ENCODE measurements around the gene LCLAT1. TPM values are rescaled to one million over a fixed set of nuclear protein-coding genes. Genes with fewer than 3 reads are reported as not detected.
"Not testable (repeated sequence)": the region's sequence is repeated elsewhere in the genome, so short reads cannot be mapped to it uniquely, and the experiment has no call there.

LCLAT1 gene
- total RNA-seq, 1 donor from 2014 or later: 39.9 TPM

DNA sequence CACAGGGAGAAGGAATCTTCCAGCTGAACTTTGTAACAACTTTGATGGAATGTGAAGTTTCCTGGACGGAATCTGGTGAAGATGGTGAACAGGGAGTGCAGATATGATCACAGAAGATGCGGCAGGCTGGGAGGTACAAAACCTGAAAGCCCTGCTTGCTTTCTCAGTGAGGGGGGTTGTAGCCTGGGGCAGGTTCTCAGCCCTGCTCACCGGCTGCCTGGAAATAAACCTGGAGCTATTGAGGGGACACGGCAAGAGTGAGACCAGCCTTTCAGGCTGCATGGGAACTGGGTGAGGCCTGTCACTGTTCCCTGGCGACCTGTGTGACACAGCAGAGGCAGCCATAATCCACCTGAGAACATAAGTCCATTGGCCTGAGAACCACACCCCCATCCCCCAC lies 174.8 kb downstream of the LCLAT1 start:
- intact Hi-C loops (cut with DNase I): no loop called here
- no peak for DNase-seq (ENCODE audit: low spot score)

DNA sequence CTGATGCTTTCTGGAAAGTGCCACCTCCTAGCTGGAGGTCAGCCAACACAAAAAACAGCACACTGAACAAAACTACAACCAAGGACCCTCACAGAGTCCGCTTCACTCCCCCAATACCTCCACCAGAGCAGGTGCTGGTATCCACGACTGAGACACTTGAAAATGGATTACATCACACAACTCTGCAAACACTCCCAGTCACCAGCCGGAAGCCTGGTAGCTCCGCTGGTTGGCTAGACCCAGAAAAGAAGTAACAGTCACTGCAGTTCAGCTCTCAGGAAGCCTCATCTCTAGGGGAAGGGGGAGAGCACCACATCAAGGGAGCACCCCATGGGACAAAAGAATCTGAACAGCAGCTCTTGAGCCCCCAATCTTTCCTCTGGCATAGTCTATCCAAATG lies 175.4 kb downstream of the LCLAT1 start:
- no peak for DNase-seq (ENCODE audit: low spot score)
- intact Hi-C loops (cut with DNase I): no loop called here

DNA sequence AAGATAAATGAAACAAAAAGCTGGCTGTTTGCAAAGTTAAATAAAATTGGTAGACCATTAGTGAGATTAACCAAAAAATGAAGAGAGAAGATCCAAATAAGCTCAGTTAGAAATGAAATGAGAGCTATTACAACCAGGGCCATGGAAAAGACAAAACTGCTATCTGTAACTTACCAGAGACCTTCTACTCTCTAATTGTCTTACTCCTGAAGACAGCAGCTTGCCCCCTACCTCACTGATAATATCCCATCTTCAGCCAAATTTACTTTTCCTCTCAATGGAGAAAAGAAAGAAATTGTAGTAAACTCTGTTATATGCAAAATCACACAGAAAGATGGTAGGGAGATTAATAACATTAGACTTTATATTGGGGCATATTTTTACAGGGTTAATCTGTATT lies 178.2 kb downstream of the LCLAT1 start:
- intact Hi-C loops (cut with DNase I): no loop called here
- DNase-seq (ENCODE audit: low spot score): no peak

DNA sequence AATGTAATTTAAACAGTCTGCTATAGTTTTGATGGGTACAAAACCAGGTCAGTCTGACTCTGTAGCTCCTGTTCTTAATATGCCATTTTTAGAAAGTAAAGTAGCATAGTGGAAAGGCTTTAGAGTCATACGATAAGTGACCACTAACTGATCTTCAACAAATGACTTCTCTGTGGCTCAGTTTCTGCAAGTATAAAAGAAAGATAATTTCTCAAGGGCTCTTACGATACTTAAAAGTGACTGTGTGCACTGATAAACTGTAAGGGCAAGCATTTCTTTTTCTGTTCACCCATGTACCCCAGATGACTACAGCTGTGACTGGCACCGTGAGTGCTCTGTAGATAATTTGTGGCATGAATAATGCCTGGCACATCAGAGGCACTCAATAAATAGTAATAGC lies 178.7 kb downstream of the LCLAT1 start:
- intact Hi-C loops (cut with DNase I): no loop called here
- no peak for DNase-seq (ENCODE audit: low spot score)

DNA sequence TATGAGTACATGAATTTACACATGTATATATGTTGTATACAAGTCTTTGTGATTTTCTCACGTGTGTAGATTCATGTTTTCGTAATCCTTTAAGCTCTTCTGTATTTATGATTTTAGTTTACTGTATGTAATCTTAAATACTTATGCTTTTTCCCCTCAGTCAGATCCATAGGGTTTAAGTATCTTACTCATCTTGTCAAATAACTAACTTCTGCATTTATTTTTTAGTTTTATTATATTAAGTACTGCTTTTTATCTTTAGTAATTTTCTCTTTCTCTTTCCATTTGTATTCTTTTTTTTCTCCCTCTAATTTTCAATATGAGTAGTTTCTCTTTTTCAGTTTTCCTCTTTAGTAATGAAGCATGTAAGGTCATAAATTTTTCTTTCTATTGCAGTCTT lies 179.4 kb downstream of the LCLAT1 start:
- intact Hi-C loops (cut with DNase I): no loop called here
- DNase-seq (ENCODE audit: low spot score): no peak

- intact Hi-C loops (cut with DNase I): no loop called here
Measured at GRCh38 chr2:30627151-30627550, 180.1 kb downstream of the LCLAT1 start.

GRCh38 chr2:30628341-30628740 lies 181.3 kb downstream of the LCLAT1 start:
- intact Hi-C loops (cut with DNase I): no loop called here
- DNase-seq (ENCODE audit: low spot score): no peak

More at GRCh38 chr2:30627151-30627550, 180.1 kb downstream of the LCLAT1 start:
- no peak for DNase-seq (ENCODE audit: low spot score)

DNA sequence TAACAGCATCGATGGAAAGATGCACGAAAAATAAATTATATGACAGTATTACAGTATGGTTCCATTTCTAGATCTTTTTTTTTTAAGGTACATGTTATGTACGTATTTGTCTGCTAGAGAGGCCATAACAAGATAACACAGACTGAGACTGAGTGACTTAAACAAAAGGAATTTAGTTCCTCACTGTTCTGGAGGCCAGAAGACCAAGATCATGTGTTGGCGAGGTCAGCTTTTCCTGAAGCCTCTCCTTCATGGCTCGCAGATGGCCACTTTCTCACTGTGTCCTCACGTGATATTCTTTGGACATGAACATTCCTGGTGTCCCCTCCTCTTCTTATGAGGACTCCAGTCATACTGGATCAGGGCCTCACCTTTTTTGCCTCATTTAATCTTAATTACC lies 182.8 kb downstream of the LCLAT1 start:
- intact Hi-C loops (cut with DNase I): no loop called here
- no peak for DNase-seq (ENCODE audit: low spot score)

- no peak for DNase-seq (ENCODE audit: low spot score)
- intact Hi-C loops (cut with DNase I): no loop called here
Measured at GRCh38 chr2:30631051-30631671, 184.1 kb downstream of the LCLAT1 start.

DNA sequence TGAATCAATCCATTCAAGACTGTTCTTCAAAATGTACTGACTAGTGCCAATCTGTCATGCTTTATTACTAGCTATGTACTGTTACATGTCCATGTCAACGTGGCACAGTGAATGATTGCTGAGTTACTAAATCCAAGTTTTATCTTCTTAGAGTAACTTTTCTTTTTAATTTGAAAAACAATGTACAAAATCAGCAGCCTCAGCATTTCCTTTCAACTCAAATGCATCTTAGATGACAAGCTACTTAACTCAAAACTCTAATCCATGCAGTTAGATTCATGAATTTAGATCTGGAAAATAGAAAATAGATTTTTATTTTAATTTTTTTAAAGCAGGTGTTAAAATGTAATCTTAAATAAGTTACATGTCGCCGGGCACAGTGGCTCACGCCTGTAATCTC lies 186.0 kb downstream of the LCLAT1 start:
- DNase-seq (ENCODE audit: low spot score): no peak
- intact Hi-C loops (cut with DNase I): no loop called here

GRCh38 chr2:30636311-30636710 lies 189.3 kb downstream of the LCLAT1 start:
- intact Hi-C loops (cut with DNase I): no loop called here
- DNase-seq (ENCODE audit: low spot score): no peak

DNA sequence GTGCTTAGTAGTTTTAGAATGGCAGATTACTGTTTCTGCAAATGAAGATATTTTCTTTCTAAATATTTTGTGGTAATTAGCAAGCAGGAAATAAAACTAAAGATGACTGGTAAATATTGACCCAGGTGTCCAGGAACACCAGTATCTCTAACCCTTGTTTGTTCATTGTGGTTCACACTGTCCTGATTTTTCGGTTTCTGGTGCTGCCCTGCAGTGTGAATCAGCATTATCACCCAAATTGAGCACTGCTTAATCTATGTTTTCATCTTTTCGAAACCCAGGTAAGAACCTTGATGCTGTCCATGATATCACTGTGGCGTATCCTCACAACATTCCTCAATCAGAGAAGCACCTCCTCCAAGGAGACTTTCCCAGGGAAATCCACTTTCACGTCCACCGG lies 192.8 kb downstream of the LCLAT1 start:
- intact Hi-C loops (cut with DNase I): no loop called here
- DNase-seq (ENCODE audit: low spot score): no peak

- intact Hi-C loops (cut with DNase I): no loop called here
- DNase-seq (ENCODE audit: low spot score): no peak
Measured at GRCh38 chr2:30641765-30642345, 194.8 kb downstream of the LCLAT1 start.

DNA sequence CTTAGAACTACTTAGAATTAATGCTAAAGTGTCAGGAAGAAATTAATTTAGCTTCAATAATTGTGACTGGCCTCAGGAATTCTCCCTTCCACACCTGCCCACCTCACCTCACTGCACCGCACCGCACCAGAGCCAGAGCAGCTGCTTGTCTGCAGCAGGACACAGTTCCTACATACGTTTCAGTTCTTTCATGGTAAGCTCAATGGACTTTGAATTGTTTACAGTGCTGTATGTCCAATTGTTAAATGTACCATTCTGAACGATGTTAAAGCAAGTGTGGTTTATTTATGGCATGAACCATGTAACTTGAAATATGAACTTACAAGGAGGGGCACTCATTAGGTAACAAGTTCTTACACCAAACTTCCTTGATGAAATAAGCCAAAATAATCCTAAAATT lies 196.0 kb downstream of the LCLAT1 start:
- intact Hi-C loops (cut with DNase I); DNase-seq (ENCODE audit: low spot score): not testable (repeated sequence)

DNA sequence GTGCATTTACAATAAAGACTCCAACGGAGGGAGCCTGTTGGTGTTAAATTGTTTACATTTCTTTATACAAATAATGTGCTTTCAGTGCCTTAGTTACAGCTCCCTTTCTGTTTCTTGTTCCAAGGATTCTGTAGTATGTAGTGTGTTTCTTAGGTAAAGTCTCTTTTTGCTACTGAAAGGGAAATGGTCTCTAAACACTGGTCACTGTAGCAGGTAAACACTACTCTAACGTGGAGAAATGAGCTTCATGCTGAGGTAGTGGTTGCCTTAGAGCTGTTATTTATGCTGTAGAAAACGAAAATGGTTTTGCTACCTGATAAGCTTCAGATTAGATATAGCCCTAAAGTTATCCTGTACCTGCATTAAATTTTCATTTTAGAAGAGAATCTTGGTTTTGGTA lies 196.6 kb downstream of the LCLAT1 start:
- DNase-seq (ENCODE audit: low spot score): no peak
- intact Hi-C loops (cut with DNase I): no loop called here

DNA sequence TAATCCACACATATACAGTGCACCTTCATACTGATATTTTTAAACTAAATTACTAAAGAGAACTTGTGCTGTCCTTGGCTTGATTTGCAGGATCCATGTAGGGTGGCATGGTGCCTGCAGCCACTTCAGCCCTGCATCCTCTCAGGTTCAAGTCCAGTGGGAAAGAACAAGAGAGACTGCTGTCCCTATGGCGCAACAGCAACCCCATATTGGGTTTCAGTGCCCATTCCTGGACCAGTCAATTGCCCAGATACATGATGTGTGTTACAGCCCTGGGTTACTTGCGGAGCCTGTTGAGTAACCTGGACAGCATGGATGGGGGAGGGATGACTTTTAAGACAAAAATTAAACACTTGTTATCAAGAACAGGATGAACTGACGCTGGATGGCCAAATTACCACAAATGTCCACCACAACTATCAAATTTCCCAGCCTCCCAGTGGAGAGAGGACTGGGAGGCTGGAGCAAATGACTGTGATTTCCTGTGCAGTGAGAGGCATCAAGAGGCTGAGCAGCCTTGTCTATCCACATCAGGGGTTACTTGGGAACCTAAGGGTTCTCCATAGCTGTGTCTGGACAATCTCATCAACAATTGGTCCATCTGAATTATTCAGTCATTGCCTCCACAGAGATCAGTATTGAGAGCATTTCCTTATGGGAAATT lies 198.2 kb downstream of the LCLAT1 start:
- intact Hi-C loops (cut with DNase I): no loop called here
- DNase-seq (ENCODE audit: low spot score): no peak

- intact Hi-C loops (cut with DNase I): no loop called here
- no peak for DNase-seq (ENCODE audit: low spot score)
Measured at GRCh38 chr2:30645745-30646119, 198.7 kb downstream of the LCLAT1 start.

- no peak for DNase-seq (ENCODE audit: low spot score)
- intact Hi-C loops (cut with DNase I): no loop called here
Measured at GRCh38 chr2:30647752-30648457, 200.9 kb downstream of the LCLAT1 start.

GRCh38 chr2:30649278-30649677 lies 202.2 kb downstream of the LCLAT1 start:
- intact Hi-C loops (cut with DNase I): no loop called here
- DNase-seq (ENCODE audit: low spot score): no peak

GRCh38 chr2:30649828-30650227 lies 202.8 kb downstream of the LCLAT1 start:
- no peak for DNase-seq (ENCODE audit: low spot score)
- intact Hi-C loops (cut with DNase I): no loop called here

Data from cardiac septum (tissue), 1 donor.